GM12801 (cell line): Measurements from ENCODE around the gene PKHD1.

Experiments used
- TF ChIP-seq, protein P1 (sequence below): IDR thresholded peaks from one replicate; pipeline ENCODE4 v1.5.1; 2011; ENCODE audit warnings: control low read depth; ENCODE audit not compliant: insufficient read length; ENCODE audit errors: extremely low read depth

PKHD1 gene

DNA sequence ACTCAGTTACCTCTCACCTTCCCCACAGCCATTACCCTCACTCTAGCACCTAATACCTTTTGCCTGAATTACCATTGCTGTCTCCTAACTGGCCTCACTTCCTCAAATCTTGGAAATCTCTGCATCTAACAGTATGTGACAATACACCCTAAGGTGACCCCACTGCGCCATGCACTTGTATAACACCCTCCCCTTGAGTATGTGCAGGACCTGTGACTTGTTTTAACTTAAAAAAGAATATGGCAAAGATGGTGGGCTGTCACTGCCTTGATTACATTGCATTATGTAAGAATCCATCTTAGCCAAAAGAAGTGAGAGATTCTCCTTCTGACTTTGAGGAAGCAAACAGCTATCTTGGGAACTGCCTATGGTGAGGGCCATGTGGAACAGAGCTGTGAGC is 29.9 kb upstream of the PKHD1 start:
- TF ChIP-seq, protein P1, sequence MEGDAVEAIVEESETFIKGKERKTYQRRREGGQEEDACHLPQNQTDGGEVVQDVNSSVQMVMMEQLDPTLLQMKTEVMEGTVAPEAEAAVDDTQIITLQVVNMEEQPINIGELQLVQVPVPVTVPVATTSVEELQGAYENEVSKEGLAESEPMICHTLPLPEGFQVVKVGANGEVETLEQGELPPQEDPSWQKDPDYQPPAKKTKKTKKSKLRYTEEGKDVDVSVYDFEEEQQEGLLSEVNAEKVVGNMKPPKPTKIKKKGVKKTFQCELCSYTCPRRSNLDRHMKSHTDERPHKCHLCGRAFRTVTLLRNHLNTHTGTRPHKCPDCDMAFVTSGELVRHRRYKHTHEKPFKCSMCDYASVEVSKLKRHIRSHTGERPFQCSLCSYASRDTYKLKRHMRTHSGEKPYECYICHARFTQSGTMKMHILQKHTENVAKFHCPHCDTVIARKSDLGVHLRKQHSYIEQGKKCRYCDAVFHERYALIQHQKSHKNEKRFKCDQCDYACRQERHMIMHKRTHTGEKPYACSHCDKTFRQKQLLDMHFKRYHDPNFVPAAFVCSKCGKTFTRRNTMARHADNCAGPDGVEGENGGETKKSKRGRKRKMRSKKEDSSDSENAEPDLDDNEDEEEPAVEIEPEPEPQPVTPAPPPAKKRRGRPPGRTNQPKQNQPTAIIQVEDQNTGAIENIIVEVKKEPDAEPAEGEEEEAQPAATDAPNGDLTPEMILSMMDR, result no peak

DNA sequence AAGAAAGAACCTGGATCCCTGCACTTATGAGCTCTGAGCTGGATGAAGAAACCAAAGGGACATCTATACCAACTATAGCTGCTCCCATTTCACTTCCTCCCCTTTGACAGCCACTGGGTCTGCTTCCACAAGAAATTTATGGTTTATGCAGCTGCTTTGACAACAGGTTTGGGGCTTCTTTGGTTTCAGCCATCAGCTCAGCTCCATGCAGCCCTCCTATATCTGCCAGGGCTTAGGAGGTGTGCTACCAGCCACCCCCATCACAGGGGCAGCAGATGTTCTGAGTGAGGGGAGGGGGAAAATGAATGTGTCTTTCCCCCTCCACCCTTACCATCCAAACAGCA is 29.2 kb upstream of the PKHD1 start:
- TF ChIP-seq, protein P1, result no peak

DNA sequence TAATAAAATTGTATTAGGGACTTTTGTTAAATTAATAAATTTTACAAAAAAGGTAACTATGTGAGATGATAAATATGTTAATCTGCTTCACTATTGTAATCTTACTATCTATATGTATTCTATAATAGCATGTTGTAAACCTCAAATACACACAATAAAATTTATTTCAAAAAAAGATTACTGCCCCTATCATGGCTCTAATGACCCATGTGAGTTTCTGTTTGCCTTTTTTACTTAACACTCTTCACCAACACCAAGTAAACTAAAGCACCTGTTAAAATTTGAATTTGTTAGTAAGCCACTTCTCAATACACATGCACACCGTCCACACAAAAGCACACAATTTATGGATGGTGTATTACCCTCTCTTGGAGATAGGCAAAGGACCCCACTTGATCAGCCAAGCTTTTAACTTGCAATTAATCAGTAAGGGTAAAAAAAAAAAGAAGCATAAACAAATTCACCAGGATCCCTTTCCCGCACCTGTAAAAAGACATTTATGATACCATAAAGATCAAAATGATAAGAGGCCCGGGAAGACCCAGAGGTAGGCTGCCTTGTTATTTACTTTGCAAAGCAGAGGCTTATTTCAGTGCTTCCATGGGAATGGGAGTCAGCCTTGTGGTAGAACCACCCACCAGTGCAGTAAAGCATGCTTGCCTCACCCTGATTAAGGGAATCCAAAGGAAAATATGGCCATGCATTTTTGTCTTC is 28.6 kb upstream of the PKHD1 start:
- TF ChIP-seq, protein P1, result no peak

DNA sequence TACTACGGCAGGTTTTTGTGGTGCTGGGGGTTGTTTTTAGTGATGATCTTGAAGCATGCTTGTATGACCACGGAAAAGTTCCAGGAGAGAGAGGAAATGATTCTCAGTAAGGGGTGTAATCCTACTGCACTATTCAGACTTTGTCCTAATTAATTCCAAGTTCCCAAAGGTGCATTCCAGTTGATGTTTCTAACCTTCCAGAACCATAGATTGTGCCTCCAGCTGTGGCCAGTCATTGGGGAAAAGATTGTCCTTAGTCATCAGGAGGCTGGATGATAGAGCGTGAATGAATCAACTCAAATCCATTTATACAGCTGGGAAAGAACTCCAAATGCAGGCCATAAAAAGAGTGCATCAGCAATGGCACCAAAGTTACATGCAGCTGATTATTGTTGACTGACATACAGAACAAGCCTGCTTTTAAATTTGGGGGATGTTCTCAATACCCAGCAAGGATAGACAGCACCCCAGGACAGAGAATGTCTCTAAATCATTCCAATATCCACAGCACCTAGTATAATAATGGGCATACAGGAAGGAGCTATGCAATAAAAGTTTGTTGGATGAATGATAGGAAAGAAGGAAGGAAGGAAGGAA is 27.8 kb upstream of the PKHD1 start:
- TF ChIP-seq, protein P1, result no peak

DNA sequence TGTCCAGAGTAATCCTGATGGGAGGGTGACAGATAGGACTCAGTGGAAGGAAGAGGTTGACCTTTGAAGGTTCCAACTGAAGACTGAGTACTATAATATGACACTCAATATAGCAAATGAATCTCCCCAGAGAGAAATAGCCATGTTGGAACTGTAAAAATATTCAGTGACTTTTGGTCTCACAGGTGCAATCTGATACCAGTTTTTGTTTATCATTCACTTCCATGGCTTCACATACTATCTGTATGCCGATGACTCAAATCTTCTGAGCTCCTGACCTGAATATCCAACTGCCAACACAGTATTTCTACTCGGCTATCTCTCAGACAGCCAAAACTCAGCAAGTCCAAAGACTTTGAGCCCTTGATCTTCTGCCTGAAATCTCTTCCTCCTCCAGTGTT is 21.8 kb upstream of the PKHD1 start:
- TF ChIP-seq, protein P1, result no peak

DNA sequence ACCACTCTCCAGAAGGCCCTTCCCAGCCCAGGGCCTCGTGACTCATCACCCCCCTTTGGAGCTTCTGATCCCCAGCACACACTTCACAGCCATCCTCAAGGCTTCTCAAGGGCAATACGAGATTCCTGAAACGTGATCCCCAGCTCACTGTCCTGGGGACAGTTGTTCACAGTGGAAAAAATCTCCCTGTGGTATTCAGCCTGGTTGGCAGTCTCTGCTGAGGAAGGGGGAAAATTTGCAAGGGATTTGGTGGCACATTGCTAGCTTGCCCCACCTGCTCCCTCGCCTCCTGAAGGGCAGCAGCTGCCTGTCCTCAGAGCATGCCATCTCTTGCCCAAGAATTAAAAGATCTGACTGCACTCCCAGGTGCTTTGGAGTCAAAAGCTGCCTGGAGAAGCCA is 20.7 kb upstream of the PKHD1 start:
- TF ChIP-seq, protein P1, result no peak

DNA sequence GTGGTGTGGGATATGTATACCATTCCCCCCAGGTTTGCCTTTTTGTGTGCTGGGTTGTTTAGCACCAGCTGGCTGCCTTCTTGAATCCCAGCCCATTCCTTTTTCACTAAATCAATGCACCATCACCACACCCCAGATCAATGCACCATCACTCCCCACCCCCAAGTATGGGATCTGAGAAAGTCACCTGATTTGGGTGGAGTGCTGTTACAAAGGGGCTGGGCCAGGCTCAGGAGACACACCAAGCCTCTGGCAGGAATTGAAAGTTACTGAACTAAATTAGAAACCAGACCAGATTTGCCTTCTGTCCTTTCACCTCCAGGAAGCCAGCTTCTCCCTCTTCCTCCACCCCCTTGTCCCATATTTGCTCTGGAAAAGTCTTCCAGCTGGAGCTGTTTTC is 19.6 kb upstream of the PKHD1 start:
- TF ChIP-seq, protein P1, result no peak

DNA sequence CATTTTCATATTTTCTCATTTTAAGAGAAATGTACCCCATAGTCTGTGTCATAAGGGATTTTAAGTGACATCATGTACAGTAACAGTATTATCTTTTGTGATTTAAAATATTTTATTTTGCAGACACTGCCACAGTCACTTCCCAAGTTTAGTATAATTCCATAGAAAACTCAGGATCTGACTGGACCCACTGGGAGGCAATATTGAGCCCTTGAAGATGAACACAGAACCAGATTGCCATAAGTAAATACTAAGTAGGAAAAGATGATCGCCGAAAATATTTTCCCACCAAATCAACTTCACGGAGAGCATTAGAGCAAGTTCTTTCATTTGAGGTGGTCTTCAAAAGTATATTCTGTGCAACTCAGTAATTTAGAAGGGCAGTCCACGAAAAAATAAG is 17.6 kb upstream of the PKHD1 start:
- TF ChIP-seq, protein P1, result no peak
